ENCODE data around the gene CREB3L2. TPM values are rescaled to one million over a fixed set of nuclear protein-coding genes. Genes with fewer than 3 reads are reported as not detected.

The CREB3L2 gene
- total and polyA plus RNA-seq, 2 experiments from 2014 or later = 37.6 to 38.3 TPM

DNA sequence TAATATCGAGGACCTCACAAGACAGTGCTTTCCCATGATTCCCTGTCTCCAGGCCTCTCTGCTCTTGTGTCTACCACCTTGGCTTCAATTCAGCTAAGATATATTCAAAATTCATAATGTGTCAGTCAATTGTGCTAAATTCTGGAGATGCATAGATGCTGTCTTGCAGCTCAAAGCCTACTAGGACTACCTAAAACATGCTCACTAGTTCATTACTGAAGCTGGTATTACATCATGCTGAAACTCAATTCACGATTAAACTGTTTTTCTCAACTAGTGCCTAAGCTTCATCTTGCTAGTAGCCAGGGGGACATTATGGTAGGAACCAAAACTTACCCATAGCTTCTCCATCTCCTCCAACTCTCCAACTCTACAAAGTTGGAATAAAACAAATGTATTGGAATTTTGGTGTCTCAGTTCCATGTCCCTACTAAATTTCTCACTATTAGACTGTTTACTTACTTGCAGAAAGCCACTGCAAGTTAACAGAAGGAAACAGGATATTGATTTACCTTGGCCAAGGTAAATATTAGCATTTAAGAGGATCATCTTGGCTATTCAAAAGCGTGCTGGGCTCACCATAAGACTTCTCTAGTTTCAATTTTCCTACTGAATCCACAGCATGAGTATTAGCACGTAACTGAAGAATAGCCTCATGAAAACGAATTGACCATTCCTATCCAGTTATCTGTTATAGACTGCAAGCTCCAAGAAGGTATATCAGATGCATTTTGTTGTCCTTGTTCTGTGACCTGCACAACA is 53.6 kb downstream of the CREB3L2 start:
- TF ChIP-seq EZH2 (IDR thresholded peaks at IDR 0.05; ENCODE audit: borderline replicate concordance) (no peak), EZH2phosphoT487 (IDR thresholded peaks at IDR 0.05; ENCODE audit: low read depth, severe bottlenecking, unreplicated experiment) (no peak)
- TF ChIP-seq, protein P1, sequence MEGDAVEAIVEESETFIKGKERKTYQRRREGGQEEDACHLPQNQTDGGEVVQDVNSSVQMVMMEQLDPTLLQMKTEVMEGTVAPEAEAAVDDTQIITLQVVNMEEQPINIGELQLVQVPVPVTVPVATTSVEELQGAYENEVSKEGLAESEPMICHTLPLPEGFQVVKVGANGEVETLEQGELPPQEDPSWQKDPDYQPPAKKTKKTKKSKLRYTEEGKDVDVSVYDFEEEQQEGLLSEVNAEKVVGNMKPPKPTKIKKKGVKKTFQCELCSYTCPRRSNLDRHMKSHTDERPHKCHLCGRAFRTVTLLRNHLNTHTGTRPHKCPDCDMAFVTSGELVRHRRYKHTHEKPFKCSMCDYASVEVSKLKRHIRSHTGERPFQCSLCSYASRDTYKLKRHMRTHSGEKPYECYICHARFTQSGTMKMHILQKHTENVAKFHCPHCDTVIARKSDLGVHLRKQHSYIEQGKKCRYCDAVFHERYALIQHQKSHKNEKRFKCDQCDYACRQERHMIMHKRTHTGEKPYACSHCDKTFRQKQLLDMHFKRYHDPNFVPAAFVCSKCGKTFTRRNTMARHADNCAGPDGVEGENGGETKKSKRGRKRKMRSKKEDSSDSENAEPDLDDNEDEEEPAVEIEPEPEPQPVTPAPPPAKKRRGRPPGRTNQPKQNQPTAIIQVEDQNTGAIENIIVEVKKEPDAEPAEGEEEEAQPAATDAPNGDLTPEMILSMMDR (IDR thresholded peaks at IDR 0.05; ENCODE audit: poor library complexity) = no peak
- Histone ChIP-seq H3K4me1 (ENCODE audit: insufficient read depth) (peaks cover 42% of the 10 kb centered on the region), H3K9me2 (replicated peaks; ENCODE audit: insufficient read depth) (no peaks in the 10 kb centered on the region), H3K36me3 (replicated peaks; ENCODE audit: insufficient read depth, low read depth) (no peaks in the 10 kb centered on the region), H3K79me2 (peaks cover 92% of the 10 kb centered on the region), H3K27me3 (no peaks in the 10 kb centered on the region), H3K27ac (peak overlapping the region; percentile 93), H3K4me3 (no peak overlapping the region), H2AFZ (no peak overlapping the region), H3K4me2 (peak overlapping the region; percentile 38), H3K9me3 (ENCODE audit: low read depth) (no peaks in the 10 kb centered on the region), H4K20me1 (ENCODE audit: insufficient read depth, poor library complexity, severe bottlenecking) (no peaks in the 10 kb centered on the region)
- 77% methylated on average over 5 of the region's 5 CpGs for WGBS (ENCODE audit: low lambda C conversion rate, missing lambda C conversion rate)
- DNase-seq (ENCODE audit: low spot score) = no peak

DNA sequence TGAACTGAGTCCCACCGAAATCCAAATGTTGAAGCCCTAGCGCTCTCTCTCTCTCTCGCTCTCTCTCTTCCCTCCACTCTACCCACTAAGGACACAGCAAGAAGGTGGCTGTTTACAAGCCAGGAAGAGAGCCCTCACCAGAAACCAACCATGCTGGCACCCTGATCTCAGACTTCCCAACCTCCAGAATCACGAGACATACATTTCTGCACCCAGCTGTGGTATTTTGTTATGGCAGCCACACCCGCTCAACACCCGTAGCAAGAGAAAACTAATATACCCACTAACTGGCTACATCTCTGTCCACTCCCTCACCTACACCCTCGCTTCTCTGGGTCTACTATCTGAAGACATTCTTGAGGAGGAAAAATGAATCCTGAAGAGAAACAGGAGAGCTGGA is 54.8 kb downstream of the CREB3L2 start:
- Histone ChIP-seq H3K27ac (no peak overlapping the region), H3K4me3 (no peak overlapping the region), H2AFZ (no peak overlapping the region), H3K4me2 (no peak overlapping the region), H3K9me2 (replicated peaks; ENCODE audit: insufficient read depth) (no peaks in the 10 kb centered on the region), H3K4me1 (ENCODE audit: insufficient read depth) (peaks cover 42% of the 10 kb centered on the region), H3K36me3 (replicated peaks; ENCODE audit: insufficient read depth, low read depth) (no peaks in the 10 kb centered on the region), H3K9me3 (ENCODE audit: low read depth) (no peaks in the 10 kb centered on the region), H4K20me1 (ENCODE audit: insufficient read depth, poor library complexity, severe bottlenecking) (no peaks in the 10 kb centered on the region), H3K79me2 (peaks cover 95% of the 10 kb centered on the region), H3K27me3 (no peaks in the 10 kb centered on the region)
- 91% methylated on average over 7 of the region's 7 CpGs for WGBS (ENCODE audit: low lambda C conversion rate, missing lambda C conversion rate)
- DNase-seq (ENCODE audit: low spot score) = no peak
- TF ChIP-seq, protein P1 (IDR thresholded peaks at IDR 0.05; ENCODE audit: poor library complexity) = no peak
- TF ChIP-seq EZH2phosphoT487 (IDR thresholded peaks at IDR 0.05; ENCODE audit: low read depth, severe bottlenecking, unreplicated experiment) (no peak), EZH2 (IDR thresholded peaks at IDR 0.05; ENCODE audit: borderline replicate concordance) (no peak)

DNA sequence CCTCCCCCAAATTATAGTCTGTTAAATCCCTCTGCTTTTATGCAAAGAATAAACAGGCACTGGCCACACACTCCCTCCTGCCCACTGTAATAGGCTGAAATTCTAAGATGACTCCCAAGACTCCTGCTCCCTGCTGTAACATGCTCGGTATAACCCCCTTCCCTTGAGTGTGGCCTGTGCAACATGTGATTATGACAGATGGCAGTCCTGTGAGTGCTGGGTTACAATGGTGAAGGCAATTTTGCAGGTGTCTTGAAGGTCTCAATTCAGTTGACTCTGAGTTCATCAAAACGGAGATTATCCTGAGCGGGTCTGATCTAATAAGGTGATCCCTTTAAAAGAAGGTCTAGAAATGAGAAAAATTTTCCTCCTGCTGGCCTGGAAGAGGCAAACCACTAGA is 55.9 kb downstream of the CREB3L2 start:
- Histone ChIP-seq H2AFZ (no peak overlapping the region), H3K9me3 (ENCODE audit: low read depth) (no peaks in the 10 kb centered on the region), H3K4me1 (ENCODE audit: insufficient read depth) (peaks cover 41% of the 10 kb centered on the region), H3K36me3 (replicated peaks; ENCODE audit: insufficient read depth, low read depth) (no peaks in the 10 kb centered on the region), H3K27me3 (no peaks in the 10 kb centered on the region), H3K4me2 (no peak overlapping the region), H4K20me1 (ENCODE audit: insufficient read depth, poor library complexity, severe bottlenecking) (no peaks in the 10 kb centered on the region), H3K9me2 (replicated peaks; ENCODE audit: insufficient read depth) (no peaks in the 10 kb centered on the region), H3K79me2 (peaks cover 95% of the 10 kb centered on the region), H3K4me3 (no peak overlapping the region), H3K27ac (no peak overlapping the region)
- 82% methylated on average over 3 of the region's 3 CpGs for WGBS (ENCODE audit: low lambda C conversion rate, missing lambda C conversion rate)
- TF ChIP-seq EZH2phosphoT487 (IDR thresholded peaks at IDR 0.05; ENCODE audit: low read depth, severe bottlenecking, unreplicated experiment) = no peak
- TF ChIP-seq, protein P1 (IDR thresholded peaks at IDR 0.05; ENCODE audit: poor library complexity) = no peak
- no peak for TF ChIP-seq EZH2 (IDR thresholded peaks at IDR 0.05; ENCODE audit: borderline replicate concordance)
- DNase-seq (ENCODE audit: low spot score) = no peak

All from hepatocyte (in vitro differentiated cells).